Stomach (tissue), 9 donors: ENCODE results near the gene TNFAIP8L1. TPM values are rescaled to one million over a fixed set of nuclear protein-coding genes. Genes with fewer than 3 reads are reported as not detected.
A peak's percentile ranks its signal among the peaks of the same experiment; 100 is the strongest.

ENCODE experiments used
- DNase-seq, 2 donors: peaks; one replicate each; pipeline versions ENCODE4 v3.0.0 to v3.0.0-alpha.2; 2013 to 2019
- H3K27ac ChIP-seq, 5 donors: fragments of 200-600 bp in 4 of 5; sonication (generic) in 4 of 5; one replicate each; pipeline ENCODE4 v1.5.1; 2013 to 2019; ENCODE audit warnings: mild to moderate bottlenecking in 1 of 5, moderate library complexity in 1 of 5
- H3K27me3 ChIP-seq, 3 donors: fragments of 200-600 bp; sonication (generic); one replicate each; pipeline ENCODE4 v1.5.1; 2017 to 2019; ENCODE audit warnings: mixed run types in 1 of 3
- H3K36me3 ChIP-seq, 4 donors: fragments of 200-600 bp; sonication (generic); 1 replicate in 3 of 4; 2 replicates in 1 of 4; pipeline ENCODE4 v1.5.1; 2016 to 2019
- H3K4me1 ChIP-seq, 4 donors: fragments of 200-600 bp; sonication (generic); one replicate each; pipeline ENCODE4 v1.5.1; 2016 to 2019
- H3K4me3 ChIP-seq, 4 donors: fragments of 200-600 bp; sonication (generic) in 3 of 4; one replicate each; pipeline ENCODE4 v1.5.1; 2016 to 2019; ENCODE audit warnings: mild to moderate bottlenecking in 1 of 4
- H3K9me3 ChIP-seq, 4 donors: fragments of 200-600 bp; sonication (generic); one replicate each; pipeline ENCODE4 v1.5.1; 2016 to 2019
- CTCF ChIP-seq, 7 experiments: fragments of 450-650 bp in 4 of 7; fragments of 200-600 bp in 3 of 7; sonication (generic) in 3 of 7; IDR thresholded peaks; one replicate each; pipeline ENCODE4 v1.5.1; 2016 to 2019; ENCODE audit warnings: antibody characterized with exemption in 7 of 7, control low read depth in 2 of 7, mild to moderate bottlenecking in 1 of 7
- EP300 ChIP-seq: sonication (generic); formaldehyde crosslinking; IDR thresholded peaks from one replicate; pipeline ENCODE4 v1.6.1; 2017; ENCODE audit warnings: antibody characterized with exemption
- POLR2A ChIP-seq, 4 donors: fragments of 450-650 bp; IDR thresholded peaks; one replicate each; pipeline ENCODE4 v1.6.1; 2016; ENCODE audit warnings: antibody characterized with exemption in 4 of 4, control low read depth in 2 of 4, mild to moderate bottlenecking in 1 of 4, moderate library complexity in 1 of 4
- POLR2AphosphoS5 ChIP-seq, 3 donors: sonication (generic); formaldehyde crosslinking; IDR thresholded peaks; one replicate each; pipeline ENCODE4 v1.6.1; 2016; ENCODE audit warnings: antibody characterized with exemption in 3 of 3
- WGBS, 5 donors: extraction: QIAGEN DNeasy Blood & Tissue Kit in 3 of 5; methylation state at CpG; one replicate each; pipeline versions ENCODE4 v1.1.5 to v1.1.7; 2013 to 2018; 5-methylcytosine and 5-hydroxymethylcytosine counted together
- intact Hi-C: fragments of 100-400 bp; cut with DNase I; formaldehyde crosslinking; loops from one replicate; pipeline ENCODE4 v1.15.1; 2023; ENCODE audit warnings: low total_unique reads
- polyA plus RNA-seq, 3 donors: library from polyadenylated mRNA; stranded (reverse); fragments of 200-250 nt; gene quantifications; one replicate each; pipeline ENCODE4 v1.2.3, GENCODE V29; 2013
- total RNA-seq, 5 donors: library from RNA; depleted of rRNA; stranded (reverse); fragments of >200 nt; gene quantifications; one replicate each; pipeline versions ENCODE4 v1.1.0 to v1.2.3, GENCODE V29; 2014 to 2016
- donor health status: healthy with polysubstance abuse.
- donor health status: Bipolar disorder and iron deficiency.
- donor health status: healthy.

TNFAIP8L1 gene
- total and polyA plus RNA-seq, 8 donors: 5.3 to 43.4 (median 7.7) TPM

- Histone ChIP-seq H3K9me3 (no peaks in the 10 kb centered on the region), H3K4me1 (peaks cover 0 to 26% (median 11%) of the 10 kb centered on the region in 4 donors), H3K4me3 (no peak overlapping the region), H3K36me3 (peaks cover 89 to 100% (median 99%) of the 10 kb centered on the region in 4 donors), H3K27me3 (no peaks in the 10 kb centered on the region), H3K27ac (peak overlapping the region in 4 of 5 donors; percentile 2 to 70 (median 58))
- no peak for TF ChIP-seq CTCF (IDR thresholded peaks at IDR 0.05)
- no peak for TF ChIP-seq POLR2A (IDR thresholded peaks at IDR 0.05)
- no peak for TF ChIP-seq EP300
- TF ChIP-seq POLR2AphosphoS5 (IDR thresholded peaks at IDR 0.05): no peak
- intact Hi-C loops: no loop called here
- no peak for DNase-seq
- WGBS, 5 donors: 88 to 94% (median 91%) methylated on average over 15 of the region's 15 CpGs
These were observed 54.3 kb downstream of the TNFAIP8L1 start for GRCh38 chr19:4693471-4694121.

GRCh38 chr19:4694211-4694987 is 55.1 kb downstream of the TNFAIP8L1 start:
- peak in 1 of 2 donors; percentile 77 for DNase-seq
- Histone ChIP-seq H3K27ac (peak overlapping the region in 4 of 5 donors; percentile 2 to 70 (median 58)), H3K36me3 (peaks cover 84 to 100% (median 99%) of the 10 kb centered on the region in 4 donors), H3K4me3 (no peak overlapping the region), H3K27me3 (no peaks in the 10 kb centered on the region), H3K4me1 (peaks cover 0 to 26% (median 11%) of the 10 kb centered on the region in 4 donors), H3K9me3 (no peaks in the 10 kb centered on the region)
- TF ChIP-seq POLR2A (IDR thresholded peaks at IDR 0.05) (no peak), POLR2AphosphoS5 (IDR thresholded peaks at IDR 0.05) (no peak), EP300 (no peak), CTCF (IDR thresholded peaks at IDR 0.05) (no peak)
- intact Hi-C loops: no loop called here
- 86 to 91% (median 86%) methylated on average over 22 of the region's 22 CpGs for WGBS, 5 donors

- Histone ChIP-seq H3K9me3 (no peaks in the 10 kb centered on the region), H3K27me3 (no peaks in the 10 kb centered on the region), H3K36me3 (peaks cover 84 to 100% (median 99%) of the 10 kb centered on the region in 4 donors), H3K4me3 (no peak overlapping the region), H3K27ac (peak overlapping the region in 4 of 5 donors; percentile 2 to 70 (median 58)), H3K4me1 (peaks cover 0 to 26% (median 11%) of the 10 kb centered on the region in 4 donors)
- no peak for DNase-seq
- intact Hi-C loops: no loop called here
- WGBS, 5 donors: 85 to 93% (median 89%) methylated on average over 19 of the region's 19 CpGs
- TF ChIP-seq CTCF (IDR thresholded peaks at IDR 0.05): no peak
- TF ChIP-seq EP300: no peak
- no peak for TF ChIP-seq POLR2AphosphoS5 (IDR thresholded peaks at IDR 0.05)
- no peak for TF ChIP-seq POLR2A (IDR thresholded peaks at IDR 0.05)
These were observed 56.0 kb downstream of the TNFAIP8L1 start for GRCh38 chr19:4695224-4695731.

GRCh38 chr19:4697304-4697703 is 58.0 kb downstream of the TNFAIP8L1 start:
- H3K9me3 ChIP-seq: no peaks in the 10 kb centered on the region
- H3K4me3 ChIP-seq: no peak overlapping the region
- 80 to 94% (median 83%) methylated on average over 7 to 14 of the region's 14 CpGs for WGBS, 5 donors
- peaks cover 0 to 26% (median 16%) of the 10 kb centered on the region in 4 donors for H3K4me1 ChIP-seq
- intact Hi-C loops: no loop called here
- H3K36me3 ChIP-seq: peaks cover 89 to 100% (median 100%) of the 10 kb centered on the region in 4 donors
- TF ChIP-seq POLR2AphosphoS5 (IDR thresholded peaks at IDR 0.05) (no peak), POLR2A (IDR thresholded peaks at IDR 0.05) (no peak), EP300 (no peak), CTCF (IDR thresholded peaks at IDR 0.05) (no peak)
- no peak for DNase-seq
- H3K27ac ChIP-seq: peak overlapping the region in 2 of 5 donors; percentile 44 to 48
- no peaks in the 10 kb centered on the region for H3K27me3 ChIP-seq
